Coronary artery (tissue), 2 donors: Measurements from ENCODE around the gene TBC1D20.

Source experiments
- DNase-seq: peaks from one replicate; pipeline ENCODE4 v3.0.0-alpha.2; 2017; ENCODE audit warnings: low spot score
- H3K27ac ChIP-seq, 2 donors: fragments of 200-600 bp; sonication (generic); one replicate each; pipeline ENCODE4 v1.5.1; 2016 to 2019
- H3K4me3 ChIP-seq: fragments of 200-600 bp; sonication (generic); 2 replicates; pipeline ENCODE4 v1.5.1; 2016; ENCODE audit warnings: mild to moderate bottlenecking, moderate library complexity
- CTCF ChIP-seq: fragments of 200-600 bp; sonication (generic); IDR thresholded peaks from one replicate; pipeline ENCODE4 v1.5.1; 2019; ENCODE audit warnings: antibody characterized with exemption

The TBC1D20 gene

GRCh38 chr20:415820-416322 is 46.5 kb downstream of the TBC1D20 start:
- no peak for DNase-seq
- TF ChIP-seq CTCF: no peak
- no peak overlapping the region for H3K27ac ChIP-seq
- no peak overlapping the region for H3K4me3 ChIP-seq

- Histone ChIP-seq H3K27ac (no peak overlapping the region), H3K4me3 (no peak overlapping the region)
- TF ChIP-seq CTCF: no peak
- no peak for DNase-seq
Measured at GRCh38 chr20:414161-414560, 48.2 kb downstream of the TBC1D20 start.

- H3K4me3 ChIP-seq: no peak overlapping the region
- no peak overlapping the region for H3K27ac ChIP-seq
- DNase-seq: no peak
- no peak for TF ChIP-seq CTCF
Measured at GRCh38 chr20:412081-412480, 50.3 kb downstream of the TBC1D20 start.

- no peak overlapping the region for H3K27ac ChIP-seq
- no peak for TF ChIP-seq CTCF
- no peak for DNase-seq
- H3K4me3 ChIP-seq: peak overlapping the region; percentile 92
Measured at GRCh38 chr20:409697-410559, 52.4 kb downstream of the TBC1D20 start.

- Histone ChIP-seq H3K27ac (peak overlapping the region; percentile 90 to 96), H3K4me3 (peak overlapping the region; percentile 92)
- DNase-seq: no peak
- no peak for TF ChIP-seq CTCF
Measured at GRCh38 chr20:408843-409696, 53.3 kb downstream of the TBC1D20 start.

GRCh38 chr20:407953-408842 is 54.1 kb downstream of the TBC1D20 start, which contains the start of gene RBCK1:
Gene RBCK1 (plus strand): TSS chr20:408299. CDS start chr20:408758, 459 bp downstream.
- H3K4me3 ChIP-seq: peak within 1 kb of the TSS; percentile 92
- TF ChIP-seq CTCF: no peak
- peak within 1 kb of the TSS; percentile 90 to 96 for H3K27ac ChIP-seq
- peak; percentile 91 for DNase-seq
